ENCODE results near the gene CCDC149.

DNA sequence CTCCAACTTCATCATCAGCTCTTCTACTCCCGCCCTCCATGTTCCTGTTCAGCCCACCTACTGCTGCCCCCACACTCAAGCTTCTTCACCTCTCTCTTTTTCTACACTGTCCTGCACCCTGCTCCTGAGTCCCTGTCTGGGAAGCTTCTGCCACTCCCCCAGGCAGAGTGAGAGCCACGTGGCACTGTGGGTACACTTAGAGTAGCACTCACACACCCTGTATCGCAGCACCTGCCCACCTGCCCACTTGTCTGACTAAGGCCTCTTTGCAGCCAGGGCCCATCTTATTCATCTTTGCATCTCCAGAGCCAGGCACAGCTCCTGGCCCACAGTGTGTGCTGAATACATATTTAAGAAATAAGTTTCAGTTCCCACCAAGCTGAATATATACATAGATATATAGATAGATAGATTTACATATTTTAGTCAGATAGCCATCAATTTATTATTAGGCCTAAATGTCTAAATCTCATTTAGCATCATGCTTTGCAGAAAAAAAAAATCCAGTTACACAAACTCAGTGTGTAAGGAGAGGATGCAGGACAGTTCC lies 24.9 kb downstream of the CCDC149 start:
- TF ChIP-seq, protein P1, sequence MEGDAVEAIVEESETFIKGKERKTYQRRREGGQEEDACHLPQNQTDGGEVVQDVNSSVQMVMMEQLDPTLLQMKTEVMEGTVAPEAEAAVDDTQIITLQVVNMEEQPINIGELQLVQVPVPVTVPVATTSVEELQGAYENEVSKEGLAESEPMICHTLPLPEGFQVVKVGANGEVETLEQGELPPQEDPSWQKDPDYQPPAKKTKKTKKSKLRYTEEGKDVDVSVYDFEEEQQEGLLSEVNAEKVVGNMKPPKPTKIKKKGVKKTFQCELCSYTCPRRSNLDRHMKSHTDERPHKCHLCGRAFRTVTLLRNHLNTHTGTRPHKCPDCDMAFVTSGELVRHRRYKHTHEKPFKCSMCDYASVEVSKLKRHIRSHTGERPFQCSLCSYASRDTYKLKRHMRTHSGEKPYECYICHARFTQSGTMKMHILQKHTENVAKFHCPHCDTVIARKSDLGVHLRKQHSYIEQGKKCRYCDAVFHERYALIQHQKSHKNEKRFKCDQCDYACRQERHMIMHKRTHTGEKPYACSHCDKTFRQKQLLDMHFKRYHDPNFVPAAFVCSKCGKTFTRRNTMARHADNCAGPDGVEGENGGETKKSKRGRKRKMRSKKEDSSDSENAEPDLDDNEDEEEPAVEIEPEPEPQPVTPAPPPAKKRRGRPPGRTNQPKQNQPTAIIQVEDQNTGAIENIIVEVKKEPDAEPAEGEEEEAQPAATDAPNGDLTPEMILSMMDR (IDR thresholded peaks at IDR 0.05; ENCODE audit: insufficient read depth, low read depth, low read length): no peak
- TF ChIP-seq EZH2 (IDR thresholded peaks at IDR 0.05; ENCODE audit: insufficient read depth, low read length): no peak

Data from astrocyte (in vitro differentiated cells and primary cell).